ENCODE results near the gene PALS1.

PALS1 gene

DNA sequence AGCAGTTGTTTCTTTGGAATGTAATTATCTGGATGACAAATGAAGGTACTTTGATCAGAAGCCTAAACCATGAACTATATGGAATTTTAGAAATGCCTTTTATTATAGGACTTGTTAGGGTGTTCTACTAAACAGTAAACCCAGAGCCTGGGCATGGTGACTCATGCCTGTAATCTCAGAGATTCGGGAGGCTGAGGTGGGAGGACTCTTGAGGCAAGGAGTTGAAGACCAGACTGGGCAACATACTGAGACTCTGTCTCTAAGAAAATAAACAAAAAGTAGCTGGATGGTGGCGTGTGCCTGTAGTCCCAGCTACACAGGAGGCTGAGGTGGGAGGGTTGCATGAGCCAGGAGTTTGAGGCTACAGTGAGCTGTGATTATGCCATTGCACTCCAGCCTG lies 23.9 kb downstream of the PALS1 start:
- Histone ChIP-seq H3K27ac (ENCODE audit: extremely low read depth, low read depth, low read length) (no peak overlapping the region), H3K36me3 (ENCODE audit: control insufficient read depth in 2 of 2, insufficient read depth in 1 of 2, low read length in 2 of 2) (no peaks in the 10 kb centered on the region; a peak in 1 of 3 replicates), H3K9me3 (ENCODE audit: control insufficient read depth, insufficient read depth, low read depth, low read length) (no peaks in the 10 kb centered on the region), H3K4me3 (ENCODE audit: low read depth, low read length) (no peak overlapping the region), H3K4me1 (ENCODE audit: control insufficient read depth, insufficient read depth, low read length) (peaks cover 42% of the 10 kb centered on the region)
- ChIA-PET POLR2A (no interaction called here), CTCF (interaction anchor here (0.6 kb wide), 1 partner anchor 98 kb away, joined by 3 read pairs; no protein-coding TSS in a partner anchor)
- TF ChIP-seq, protein P1, sequence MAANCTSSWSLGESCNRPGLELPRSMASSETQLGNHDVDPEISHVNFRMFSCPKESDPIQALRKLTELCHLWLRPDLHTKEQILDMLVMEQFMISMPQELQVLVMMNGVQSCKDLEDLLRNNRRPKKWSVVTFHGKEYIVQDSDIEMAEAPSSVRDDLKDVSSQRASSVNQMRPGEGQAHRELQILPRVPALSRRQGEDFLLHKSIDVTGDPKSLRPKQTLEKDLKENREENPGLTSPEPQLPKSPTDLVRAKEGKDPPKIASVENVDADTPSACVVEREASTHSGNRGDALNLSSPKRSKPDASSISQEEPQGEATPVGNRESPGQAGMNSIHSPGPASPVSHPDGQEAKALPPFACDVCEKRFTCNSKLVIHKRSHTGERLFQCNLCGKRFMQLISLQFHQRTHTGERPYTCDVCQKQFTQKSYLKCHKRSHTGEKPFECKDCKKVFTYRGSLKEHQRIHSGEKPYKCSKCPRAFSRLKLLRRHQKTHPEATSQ (tag by site-specific recombination; IDR thresholded peaks at IDR 0.05): no peak
- TF ChIP-seq GLI4 (tag by site-specific recombination; IDR thresholded peaks at IDR 0.05) (no peak), BCL11A (tag by site-specific recombination; IDR thresholded peaks at IDR 0.05; ENCODE audit: low read depth) (no peak), ZNF335 (tag by site-specific recombination; conservative IDR thresholded peaks at IDR 0.05) (no peak), ZNF112 (tag by site-specific recombination; IDR thresholded peaks at IDR 0.05) (no peak), ZSCAN30 (tag by site-specific recombination; IDR thresholded peaks at IDR 0.05) (no peak), ZNF133 (tag by site-specific recombination; IDR thresholded peaks at IDR 0.05) (no peak), ZNF16 (tag by site-specific recombination; IDR thresholded peaks at IDR 0.05; ENCODE audit: low read depth) (no peak), ZNF146 (tag by site-specific recombination; IDR thresholded peaks at IDR 0.05) (no peak), SP7 (tag by site-specific recombination; IDR thresholded peaks at IDR 0.05) (no peak), ZNF843 (tag by site-specific recombination; IDR thresholded peaks at IDR 0.05) (no peak), ZNF157 (tag by site-specific recombination; IDR thresholded peaks at IDR 0.05) (no peak), ZBTB44 (tag by site-specific recombination; IDR thresholded peaks at IDR 0.05) (no peak), ZNF2 (tag by site-specific recombination; IDR thresholded peaks at IDR 0.05) (0 out of 2 replicates have a peak, but pooled peaks have one; percentile 28), WT1 (tag by site-specific recombination; IDR thresholded peaks at IDR 0.05) (peak; percentile 92)

DNA sequence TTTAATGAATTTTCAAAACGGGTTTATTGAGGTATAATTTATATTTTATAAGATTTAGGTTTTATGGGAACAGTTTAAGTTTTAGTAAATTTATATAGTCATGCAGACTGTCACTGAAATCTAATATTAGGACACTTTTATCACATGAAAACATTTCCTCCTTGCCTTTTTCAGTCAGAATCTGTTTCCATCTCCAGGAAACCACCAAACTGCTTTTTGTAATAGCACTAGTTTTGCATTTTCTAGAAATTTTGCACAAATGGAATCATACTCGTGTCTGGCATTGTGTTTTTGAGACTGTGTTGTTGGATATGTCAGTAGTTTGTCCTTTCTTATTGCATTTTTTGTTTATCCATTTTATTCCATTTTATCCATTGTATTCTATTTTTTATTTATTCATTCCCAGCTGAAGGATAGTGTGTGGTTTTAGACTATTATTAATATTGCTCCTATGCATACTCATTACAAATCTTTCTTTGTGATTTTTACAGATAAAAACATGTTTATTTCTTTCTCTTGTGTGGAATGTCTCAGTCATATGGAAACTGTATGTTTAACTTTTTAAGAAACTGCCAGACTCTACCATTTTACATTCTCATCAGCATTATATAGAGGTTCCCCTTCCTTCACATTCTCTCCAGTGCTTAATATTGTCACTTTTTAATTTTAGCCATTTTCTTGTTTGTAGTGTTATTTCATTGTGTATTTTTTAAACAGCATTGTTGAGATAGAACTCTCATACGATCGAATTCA lies 26.5 kb downstream of the PALS1 start:
- TF ChIP-seq ZNF692 (tag by site-specific recombination; IDR thresholded peaks at IDR 0.05) (no peak), ZNF48 (tag by site-specific recombination; IDR thresholded peaks at IDR 0.05) (no peak), ZXDB (tag by site-specific recombination; IDR thresholded peaks at IDR 0.05) (no peak), ZNF529 (tag by site-specific recombination; IDR thresholded peaks at IDR 0.05; ENCODE audit: insufficient replicate concordance) (no peak), ZFHX2 (tag by site-specific recombination; conservative IDR thresholded peaks at IDR 0.05) (no peak), HIC1 (tag by site-specific recombination; IDR thresholded peaks at IDR 0.05) (no peak), ZNF138 (tag by site-specific recombination; IDR thresholded peaks at IDR 0.05; ENCODE audit: borderline replicate concordance) (no peak)
- TF ChIP-seq, protein P2, sequence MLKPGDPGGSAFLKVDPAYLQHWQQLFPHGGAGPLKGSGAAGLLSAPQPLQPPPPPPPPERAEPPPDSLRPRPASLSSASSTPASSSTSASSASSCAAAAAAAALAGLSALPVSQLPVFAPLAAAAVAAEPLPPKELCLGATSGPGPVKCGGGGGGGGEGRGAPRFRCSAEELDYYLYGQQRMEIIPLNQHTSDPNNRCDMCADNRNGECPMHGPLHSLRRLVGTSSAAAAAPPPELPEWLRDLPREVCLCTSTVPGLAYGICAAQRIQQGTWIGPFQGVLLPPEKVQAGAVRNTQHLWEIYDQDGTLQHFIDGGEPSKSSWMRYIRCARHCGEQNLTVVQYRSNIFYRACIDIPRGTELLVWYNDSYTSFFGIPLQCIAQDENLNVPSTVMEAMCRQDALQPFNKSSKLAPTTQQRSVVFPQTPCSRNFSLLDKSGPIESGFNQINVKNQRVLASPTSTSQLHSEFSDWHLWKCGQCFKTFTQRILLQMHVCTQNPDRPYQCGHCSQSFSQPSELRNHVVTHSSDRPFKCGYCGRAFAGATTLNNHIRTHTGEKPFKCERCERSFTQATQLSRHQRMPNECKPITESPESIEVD (tag by site-specific recombination; IDR thresholded peaks at IDR 0.05): peak; percentile 20; the same call in 1 of the 2 replicates
- no peaks in the 10 kb centered on the region for H3K9me3 ChIP-seq (ENCODE audit: control insufficient read depth, insufficient read depth, low read depth, low read length)
- H3K36me3 ChIP-seq (ENCODE audit: control insufficient read depth in 2 of 2, insufficient read depth in 1 of 2, low read length in 2 of 2): peaks cover 3 to 7% of the 10 kb centered on the region in 2 experiments; a peak in 2 of 3 replicates
- H3K27ac ChIP-seq (ENCODE audit: extremely low read depth, low read depth, low read length): no peak overlapping the region
- H3K4me1 ChIP-seq (ENCODE audit: control insufficient read depth, insufficient read depth, low read length): peaks cover 26% of the 10 kb centered on the region
- ChIA-PET CTCF (no interaction called here), POLR2A (no interaction called here)
- H3K4me3 ChIP-seq (ENCODE audit: low read depth, low read length): no peak overlapping the region
